HepG2 (cell line): Measurements from ENCODE around the gene LYRM9. TPM values are rescaled to one million over a fixed set of nuclear protein-coding genes. Genes with fewer than 3 reads are reported as not detected.
A peak's percentile ranks its signal among the peaks of the same experiment; 100 is the strongest.

ENCODE experiments used
- EP300 ChIP-seq, 3 experiments: sonication (generic) in 1 of 3; formaldehyde crosslinking in 1 of 3; IDR thresholded peaks; 2 replicates each; pipeline versions ENCODE4 v1.5.1 to v1.6.1; 2011 to 2020; ENCODE audit warnings: low read depth in 2 of 3, low read length in 2 of 3, borderline replicate concordance in 1 of 3, improper control_type of control experiment in 1 of 3, mild to moderate bottlenecking in 1 of 3, missing genetic modification reagents in 1 of 3, moderate library complexity in 1 of 3
- KLF13 ChIP-seq: sonication (generic); formaldehyde crosslinking; IDR thresholded peaks from 2 replicates; pipeline ENCODE4 v1.4.0; 2020; ENCODE audit warnings: mild to moderate bottlenecking, missing genetic modification reagents
- MTF2 ChIP-seq: sonication (generic); formaldehyde crosslinking; IDR thresholded peaks from 2 replicates; pipeline ENCODE4 v1.5.0; 2020; ENCODE audit warnings: missing genetic modification reagents, borderline replicate concordance
- NCOA5 ChIP-seq: sonication (generic); formaldehyde crosslinking; IDR thresholded peaks from 2 replicates; pipeline ENCODE4 v1.4.0; 2020; ENCODE audit warnings: missing genetic modification reagents
- PRMT3 ChIP-seq: sonication (generic); formaldehyde crosslinking; IDR thresholded peaks from 2 replicates; pipeline ENCODE4 v1.8.1; 2022; ENCODE audit warnings: low read depth, mild to moderate bottlenecking, moderate library complexity, missing genetic modification reagents, borderline replicate concordance
- RCOR2 ChIP-seq: IDR thresholded peaks from 2 replicates; pipeline ENCODE4 v1.6.1; 2016; ENCODE audit warnings: missing biosample characterization, missing genetic modification reagents
- STAT6 ChIP-seq: sonication (generic); formaldehyde crosslinking; IDR thresholded peaks from 2 replicates; pipeline ENCODE4 v1.4.0; 2020; ENCODE audit warnings: missing genetic modification reagents, mild to moderate bottlenecking, borderline replicate concordance
- ZBTB21 ChIP-seq: sonication (generic); formaldehyde crosslinking; IDR thresholded peaks from 2 replicates; pipeline ENCODE4 v1.4.0; 2020; ENCODE audit warnings: missing genetic modification reagents
- ZNF382 ChIP-seq: sonication (generic); formaldehyde crosslinking; IDR thresholded peaks from 2 replicates; pipeline ENCODE4 v1.5.0; 2020; ENCODE audit warnings: missing genetic modification reagents, mild to moderate bottlenecking, borderline replicate concordance
- ZNF577 ChIP-seq: sonication (generic); formaldehyde crosslinking; IDR thresholded peaks from 2 replicates; pipeline ENCODE4 v1.4.0; 2020; ENCODE audit warnings: mild to moderate bottlenecking, low read depth, missing genetic modification reagents, borderline replicate concordance
- polyA plus RNA-seq, 8 experiments: library from polyadenylated mRNA; depleted of rRNA in 3 of 8; stranded (reverse) in 7 of 8; unstranded in 1 of 8; fragments of >200 nt; fragmentation: Illumina TruSeq in 4 of 8; extraction: Trizol in 4 of 8; gene quantifications; 2 replicates each; pipeline versions ENCODE4 v1.2.1 to v1.2.3, GENCODE V29; 2011 to 2016; ENCODE audit warnings: low read depth in 4 of 8, missing spikeins in 1 of 8, mixed read lengths in 1 of 8; ENCODE audit not compliant: insufficient read depth in 1 of 8
- total RNA-seq, 5 experiments: library from RNA; depleted of rRNA; stranded (reverse); fragments of >200 nt; fragmentation: Illumina TruSeq; extraction: Trizol; gene quantifications; 2 replicates each; pipeline ENCODE4 v1.2.3, GENCODE V29; 2016; ENCODE audit warnings: low read depth in 1 of 5

The LYRM9 gene
- total and polyA plus RNA-seq, 2 of the 13 experiments (the other 11 are each of a cell fraction or from before 2014, with no cell fraction given) = 0.24 to 0.66 TPM

- TF ChIP-seq ZNF577 (CRISPR knock-in tag) = no peak
- no peak for TF ChIP-seq RCOR2
- TF ChIP-seq ZBTB21 = no peak
- TF ChIP-seq EP300 (IDR thresholded peaks at IDR 0.05; ENCODE audit: low read depth in 2 of 2, low read length in 2 of 2) = 0 out of 4 replicates have a peak, but pooled peaks of 1 of the 2 experiments have one; percentile 15
- TF ChIP-seq EP300 (CRISPR knock-in tag; IDR thresholded peaks at IDR 0.05; ENCODE audit: borderline replicate concordance) = no peak
- TF ChIP-seq PRMT3 (CRISPR knock-in tag) = no peak
- TF ChIP-seq KLF13 (CRISPR knock-in tag) = no peak
- TF ChIP-seq ZNF382 (CRISPR knock-in tag) = no peak
- TF ChIP-seq NCOA5 = no peak
- TF ChIP-seq STAT6 (CRISPR knock-in tag) = no peak
- TF ChIP-seq MTF2 (CRISPR knock-in tag) = no peak
Observed at GRCh38 chr17:27845264-27846041, 47.7 kb downstream of the LYRM9 start (continued).
